COLO829 (cell line): Measurements from ENCODE around the gene NUFIP2.
A peak's percentile ranks its signal among the peaks of the same experiment; 100 is the strongest.
"Not testable (repeated sequence)": the region's sequence is repeated elsewhere in the genome, so short reads cannot be mapped to it uniquely, and the experiment has no call there.

Experiments
- DNase-seq: peaks from one replicate; pipeline ENCODE4 v3.0.0; 2012; ENCODE audit warnings: low spot score

NUFIP2 gene, protein sequence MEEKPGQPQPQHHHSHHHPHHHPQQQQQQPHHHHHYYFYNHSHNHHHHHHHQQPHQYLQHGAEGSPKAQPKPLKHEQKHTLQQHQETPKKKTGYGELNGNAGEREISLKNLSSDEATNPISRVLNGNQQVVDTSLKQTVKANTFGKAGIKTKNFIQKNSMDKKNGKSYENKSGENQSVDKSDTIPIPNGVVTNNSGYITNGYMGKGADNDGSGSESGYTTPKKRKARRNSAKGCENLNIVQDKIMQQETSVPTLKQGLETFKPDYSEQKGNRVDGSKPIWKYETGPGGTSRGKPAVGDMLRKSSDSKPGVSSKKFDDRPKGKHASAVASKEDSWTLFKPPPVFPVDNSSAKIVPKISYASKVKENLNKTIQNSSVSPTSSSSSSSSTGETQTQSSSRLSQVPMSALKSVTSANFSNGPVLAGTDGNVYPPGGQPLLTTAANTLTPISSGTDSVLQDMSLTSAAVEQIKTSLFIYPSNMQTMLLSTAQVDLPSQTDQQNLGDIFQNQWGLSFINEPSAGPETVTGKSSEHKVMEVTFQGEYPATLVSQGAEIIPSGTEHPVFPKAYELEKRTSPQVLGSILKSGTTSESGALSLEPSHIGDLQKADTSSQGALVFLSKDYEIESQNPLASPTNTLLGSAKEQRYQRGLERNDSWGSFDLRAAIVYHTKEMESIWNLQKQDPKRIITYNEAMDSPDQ

DNA sequence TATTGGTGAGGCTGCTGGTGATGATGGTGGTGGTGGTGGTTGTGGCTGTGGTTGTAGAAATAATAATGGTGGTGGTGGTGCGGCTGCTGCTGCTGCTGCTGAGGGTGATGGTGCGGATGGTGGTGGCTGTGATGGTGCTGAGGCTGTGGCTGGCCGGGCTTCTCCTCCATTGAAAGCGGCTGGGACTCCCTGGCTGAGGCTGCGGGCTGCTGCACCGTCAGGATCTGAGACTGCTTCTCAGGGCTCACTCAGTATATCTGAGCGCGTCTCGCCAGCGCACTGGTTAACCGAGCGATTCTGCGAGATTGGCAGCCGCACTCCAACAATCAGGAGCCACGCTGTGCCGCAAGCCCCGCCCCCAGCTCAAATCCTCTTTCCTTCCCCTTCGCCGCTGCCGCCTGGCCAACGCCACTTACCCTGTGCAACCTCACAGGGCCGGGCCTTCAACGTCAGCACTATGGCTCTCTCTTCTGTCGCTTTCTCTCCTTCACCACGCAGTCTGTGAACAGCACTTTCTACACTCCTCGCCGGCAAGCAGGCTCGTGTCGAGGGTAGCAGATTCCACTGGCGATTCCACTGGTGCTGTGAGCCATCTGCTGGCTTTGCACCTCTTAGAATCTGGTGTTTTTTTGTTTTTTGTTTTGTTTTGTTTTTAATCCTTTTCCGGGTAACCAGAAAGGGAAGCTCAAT is at the start of gene NUFIP2:
NUFIP2 (minus strand) TSS at position 259 of the 690 bp plus-strand sequence; CDS start at position 170, 89 bp downstream.
- peak; percentile 99 for DNase-seq

DNA sequence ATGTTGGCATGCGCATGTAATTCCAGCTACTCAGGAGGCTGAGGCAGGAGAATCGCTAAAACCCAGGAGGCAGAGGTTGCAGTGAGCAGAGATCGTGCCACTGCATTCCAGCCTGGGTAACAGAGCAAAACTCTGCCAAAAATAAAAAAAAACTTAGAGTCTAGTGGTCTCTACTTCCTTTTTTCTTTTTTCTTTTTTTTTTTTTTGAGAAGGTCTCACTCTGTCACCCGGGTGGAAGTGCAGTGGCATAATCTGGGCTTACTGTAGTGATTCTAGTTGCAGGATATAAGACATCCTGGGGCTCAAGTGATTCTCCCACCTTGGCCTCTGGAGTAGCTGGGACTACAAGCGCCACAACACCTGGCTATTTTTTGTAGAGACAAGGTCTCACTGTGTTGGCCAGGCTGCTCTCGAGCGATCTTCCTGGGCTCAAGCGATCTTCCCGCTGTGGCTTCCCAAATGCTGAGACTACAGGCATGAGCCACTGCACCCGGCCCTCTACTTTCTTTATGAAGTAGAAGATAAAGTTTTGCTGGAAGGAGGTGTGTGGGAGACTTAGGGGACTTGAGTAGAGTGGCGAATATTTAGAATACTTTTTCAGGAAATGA is 48.3 kb upstream of the NUFIP2 start:
- DNase-seq = no peak

DNA sequence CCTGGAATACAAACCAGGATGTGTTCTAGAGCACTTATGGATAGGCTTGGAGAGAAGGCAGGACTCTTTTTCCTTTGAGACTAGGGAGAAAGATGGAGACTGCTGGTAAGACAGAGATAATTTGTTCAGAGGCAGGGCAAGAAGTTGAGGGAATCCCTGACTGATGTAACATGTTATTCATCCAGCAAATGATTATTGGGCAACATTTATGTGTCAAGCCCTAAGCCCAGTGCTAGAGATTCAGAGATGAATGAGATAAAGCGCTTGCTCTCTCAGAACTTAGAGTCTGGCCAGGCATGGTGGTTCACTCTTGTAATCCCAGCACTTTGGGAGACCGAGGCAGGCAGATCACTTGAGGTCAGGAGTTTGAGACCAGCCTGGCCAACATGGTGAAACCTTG is 47.8 kb upstream of the NUFIP2 start:
- no peak for DNase-seq

DNA sequence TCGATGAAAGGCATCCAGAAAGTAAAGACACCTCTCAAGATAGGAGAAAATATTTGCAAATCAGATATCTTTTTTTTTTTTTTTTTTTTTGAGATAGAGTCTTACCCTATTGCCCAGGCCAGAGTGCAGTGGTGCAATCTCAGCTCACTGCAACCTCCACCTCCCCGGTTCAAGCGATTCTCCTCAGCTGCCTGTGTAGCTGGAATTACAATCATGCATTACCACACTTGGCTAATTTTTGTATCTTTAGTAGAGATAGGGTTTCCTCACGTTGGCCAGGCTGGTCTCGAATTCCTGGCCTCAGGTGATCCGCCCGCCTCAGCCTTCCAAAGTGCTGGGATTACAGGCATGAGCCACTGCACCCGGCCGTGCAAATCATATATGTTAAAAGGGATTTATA is 45.1 kb upstream of the NUFIP2 start:
- DNase-seq = not testable (repeated sequence)

DNA sequence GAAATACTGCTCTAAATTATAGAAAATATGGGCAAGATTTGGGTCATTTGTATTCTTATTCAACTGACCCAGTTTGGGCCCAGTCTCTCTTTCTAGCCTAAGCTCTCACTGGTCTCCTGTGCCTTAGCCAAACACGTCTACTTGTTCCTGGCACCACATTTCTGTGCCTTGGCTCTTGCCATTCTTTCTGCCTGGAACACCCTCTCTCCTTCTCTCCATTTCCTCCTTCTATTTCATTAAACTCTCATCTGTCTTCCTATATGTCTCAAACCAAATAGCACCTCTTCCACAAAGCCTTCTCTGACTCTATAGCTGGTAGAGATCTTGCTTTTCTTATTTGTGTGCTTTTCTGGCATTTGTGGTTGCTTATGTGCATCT is 37.7 kb upstream of the NUFIP2 start:
- no peak for DNase-seq

DNA sequence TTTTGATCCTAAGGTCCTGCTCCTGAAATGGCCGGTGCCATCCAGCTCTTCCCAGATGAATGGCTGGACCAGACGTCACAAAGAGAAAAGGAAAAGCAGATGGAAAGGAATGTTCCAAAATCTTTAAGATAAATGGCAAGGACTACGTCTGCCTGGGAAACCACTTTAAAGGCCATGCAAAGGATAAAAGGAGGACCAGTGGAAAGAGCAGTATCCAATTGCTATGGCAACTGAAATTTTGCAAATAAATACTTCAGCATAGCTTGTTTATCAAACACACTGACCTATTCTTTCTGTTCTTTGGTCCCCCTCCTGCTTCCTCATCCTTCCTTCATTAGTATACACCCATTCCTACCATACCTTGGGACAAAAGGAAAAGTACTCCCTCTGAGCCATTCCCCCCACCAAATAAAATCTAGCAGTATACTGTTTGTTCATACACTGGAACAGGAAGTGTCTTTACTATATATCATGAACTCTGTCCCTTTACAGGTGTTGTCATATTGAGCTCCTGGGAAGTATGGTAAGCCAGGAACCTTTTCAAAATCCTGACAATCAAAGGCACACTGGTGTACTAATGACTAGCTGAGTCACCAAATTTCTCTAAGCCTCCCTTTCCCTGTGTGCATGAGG is 37.2 kb upstream of the NUFIP2 start:
- no peak for DNase-seq

DNA sequence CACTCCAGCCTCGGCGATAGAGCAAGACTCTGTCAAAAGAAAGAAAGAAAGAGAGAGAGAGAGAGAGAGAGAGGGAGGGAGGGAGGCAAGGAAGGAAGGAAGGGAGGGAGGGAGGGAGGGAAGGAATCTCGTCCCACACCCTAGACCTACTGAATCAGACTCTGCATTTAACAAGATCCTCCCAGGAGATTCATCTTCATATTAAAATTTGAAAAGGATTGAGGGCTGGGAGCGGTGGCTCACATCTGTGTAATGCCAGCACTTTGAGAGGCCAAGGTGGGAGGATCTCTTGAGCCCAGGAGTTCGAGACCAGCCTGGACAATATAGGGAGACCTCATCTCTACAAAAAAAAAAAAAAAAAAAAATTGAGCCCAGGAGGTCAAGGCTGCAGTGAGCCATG is 33.5 kb upstream of the NUFIP2 start:
- no peak for DNase-seq

DNA sequence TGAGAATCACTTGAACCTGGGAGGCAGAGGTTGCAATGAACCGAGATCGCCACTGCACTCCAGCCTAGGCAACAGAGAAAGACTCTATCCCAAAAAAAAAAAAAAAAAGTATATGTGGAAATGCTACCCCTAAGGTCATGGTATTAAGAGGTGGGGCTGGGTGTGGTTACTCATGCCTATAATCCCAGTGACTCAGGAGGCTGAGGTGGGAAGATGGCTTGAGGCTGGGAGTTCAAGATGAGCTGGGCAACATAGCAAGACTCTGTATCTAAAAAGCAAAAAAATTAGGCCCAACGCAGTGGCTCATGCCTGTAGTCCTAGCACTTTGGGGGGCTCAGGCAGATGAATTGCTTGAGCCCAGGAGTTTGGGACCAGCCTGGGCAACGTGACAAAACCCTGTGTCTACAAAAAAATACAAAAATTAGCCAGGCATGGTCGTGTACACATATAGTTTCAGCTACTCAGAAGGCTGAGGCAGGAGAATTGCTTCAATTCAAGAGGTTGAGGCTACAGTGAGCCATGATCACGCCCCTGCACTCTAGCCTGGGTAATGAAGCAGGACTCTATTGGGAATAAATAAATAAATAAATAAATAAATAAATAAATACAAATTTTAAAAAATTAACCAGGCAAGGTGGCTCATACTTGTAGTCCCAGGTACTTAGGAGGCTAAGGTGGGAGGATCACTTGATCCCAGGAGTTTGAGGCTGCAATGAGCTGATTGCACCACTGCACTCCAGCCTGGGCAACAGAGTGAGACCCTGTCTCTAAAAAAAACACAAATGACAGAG is 32.3 kb upstream of the NUFIP2 start:
- DNase-seq = no peak

DNA sequence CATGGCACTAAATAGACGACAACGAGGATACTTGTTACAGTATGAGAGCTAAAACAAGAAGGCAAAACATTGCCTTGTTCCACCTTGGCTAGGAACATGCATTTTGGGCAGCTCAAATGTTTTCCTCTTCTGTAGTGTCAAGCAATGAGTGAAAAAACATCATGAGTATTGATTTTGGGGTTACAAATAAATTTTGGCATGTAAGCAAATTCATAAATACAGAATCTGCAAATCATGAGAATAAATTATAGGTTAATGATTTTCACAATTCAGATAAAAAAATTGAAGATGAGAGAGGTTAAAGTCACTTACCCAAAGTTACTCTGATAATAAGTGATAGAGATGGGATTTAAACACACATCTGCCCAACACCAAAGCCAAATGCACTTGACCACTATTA is 28.4 kb upstream of the NUFIP2 start:
- no peak for DNase-seq

DNA sequence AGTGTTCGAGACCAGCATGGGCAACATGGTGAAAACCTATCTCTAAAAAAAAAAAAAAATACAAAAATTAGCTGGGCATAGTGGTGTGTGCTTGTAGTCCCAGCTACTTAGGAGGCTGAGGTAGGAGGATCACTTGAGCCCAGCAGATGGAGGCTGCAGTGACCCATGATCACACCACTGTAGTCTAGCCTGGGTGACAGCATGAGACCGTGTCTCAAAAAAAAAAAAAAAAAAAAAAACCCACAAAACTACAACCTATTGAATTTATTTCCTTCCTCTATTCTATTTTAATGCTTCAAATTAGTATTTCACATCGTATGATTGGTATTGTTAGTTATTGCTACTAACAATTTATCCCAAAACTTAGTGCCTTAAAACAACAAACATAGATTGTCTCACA is 9.4 kb upstream of the NUFIP2 start:
- no peak for DNase-seq

DNA sequence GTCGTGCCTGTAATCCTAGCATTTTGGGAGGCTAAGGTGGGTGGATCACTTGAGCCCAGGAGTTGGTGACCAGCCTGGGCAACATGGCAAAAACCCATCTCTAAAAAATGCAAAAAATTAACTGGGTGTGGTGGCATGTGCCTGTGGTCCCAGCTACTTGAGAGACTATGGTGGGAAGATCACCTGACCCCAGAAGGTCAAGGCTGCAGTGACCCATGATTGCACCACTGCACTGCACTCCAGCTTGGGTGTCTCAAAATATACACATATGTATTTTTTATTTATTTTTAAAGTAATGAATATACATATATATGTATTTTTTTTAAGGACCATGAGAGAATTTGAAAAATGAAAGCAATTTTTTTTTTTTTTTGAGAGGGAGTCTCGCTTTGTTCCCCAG is 5.1 kb upstream of the NUFIP2 start:
- no peak for DNase-seq

DNA sequence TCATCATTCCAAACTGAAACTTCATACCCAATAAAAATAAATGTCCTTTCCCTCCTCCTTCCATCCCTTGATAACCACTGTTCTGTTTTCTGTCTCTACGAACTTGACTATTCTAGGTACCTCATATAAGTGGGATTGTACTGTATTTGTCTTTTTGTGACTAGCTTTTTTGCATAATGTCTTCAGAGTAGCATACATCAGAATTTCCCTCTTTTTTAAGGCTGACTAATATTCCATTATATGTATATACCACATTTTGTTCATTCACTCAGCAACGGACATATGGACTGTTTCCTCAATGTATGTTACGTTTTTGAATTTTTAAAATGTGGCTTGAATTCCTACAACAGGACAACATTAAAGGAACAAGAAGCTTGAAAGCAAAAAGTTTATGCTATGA is 1.5 kb upstream of the NUFIP2 start:
- no peak for DNase-seq

DNA sequence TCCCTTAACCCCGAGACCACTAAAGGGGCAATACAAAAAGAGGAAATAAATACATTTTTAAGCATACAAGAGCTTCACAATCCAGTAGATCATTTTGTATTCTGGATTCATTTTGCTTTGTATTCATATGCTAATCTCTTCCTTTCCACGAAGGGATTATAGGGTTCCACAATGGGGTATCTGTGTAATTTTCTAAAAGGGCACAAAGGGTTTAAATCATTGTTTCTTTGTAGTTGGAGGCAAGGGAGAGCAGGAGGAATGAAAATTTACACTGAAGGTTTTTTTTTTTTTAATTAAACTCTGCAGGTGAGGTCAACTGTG is 592 bp upstream of the NUFIP2 start:
- DNase-seq = peak; percentile 42

DNA sequence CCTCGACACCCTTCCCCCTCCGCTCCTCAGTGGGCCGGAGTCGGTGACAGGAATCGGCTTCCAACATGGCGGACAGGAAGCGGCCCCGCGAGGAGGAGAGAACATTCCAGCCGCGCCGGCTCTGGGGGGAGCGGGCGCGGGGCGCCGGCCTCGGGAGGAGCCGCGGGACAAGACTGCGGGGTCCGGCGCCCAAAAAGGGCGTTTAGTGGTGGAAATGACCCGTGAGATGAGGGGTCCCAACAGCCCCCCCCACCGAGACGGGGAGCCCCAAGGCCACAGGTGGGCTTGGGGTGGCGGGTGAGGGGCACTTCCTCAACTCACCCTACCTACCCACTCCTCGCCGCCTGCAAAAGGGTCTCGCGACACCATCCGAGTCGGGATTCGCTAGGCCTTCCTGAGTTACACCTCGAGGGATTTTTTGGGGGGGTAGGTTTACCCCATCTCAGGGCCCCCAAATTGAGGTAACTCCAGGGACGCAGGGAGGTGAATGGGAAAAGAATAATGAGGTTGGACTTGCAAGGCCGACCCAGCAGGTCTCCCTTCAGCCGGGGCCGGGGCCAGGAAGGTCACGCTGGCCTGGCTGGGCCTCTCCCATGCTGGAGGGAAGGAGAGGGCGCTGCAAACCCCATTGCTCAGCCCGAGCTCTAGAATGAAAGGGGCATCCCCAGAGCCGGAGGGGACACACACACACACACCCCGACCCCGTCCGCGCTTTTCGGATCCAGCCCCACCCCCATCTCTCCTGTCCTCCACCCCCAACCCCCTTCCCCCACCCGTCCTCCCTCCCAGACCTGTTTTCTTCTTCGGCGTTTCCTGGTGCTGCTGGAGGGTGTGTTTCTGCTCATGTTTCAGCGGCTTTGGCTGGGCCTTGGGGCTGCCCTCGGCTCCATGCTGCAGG is 707 bp downstream of the NUFIP2 start:
- peak; percentile 46 for DNase-seq

DNA sequence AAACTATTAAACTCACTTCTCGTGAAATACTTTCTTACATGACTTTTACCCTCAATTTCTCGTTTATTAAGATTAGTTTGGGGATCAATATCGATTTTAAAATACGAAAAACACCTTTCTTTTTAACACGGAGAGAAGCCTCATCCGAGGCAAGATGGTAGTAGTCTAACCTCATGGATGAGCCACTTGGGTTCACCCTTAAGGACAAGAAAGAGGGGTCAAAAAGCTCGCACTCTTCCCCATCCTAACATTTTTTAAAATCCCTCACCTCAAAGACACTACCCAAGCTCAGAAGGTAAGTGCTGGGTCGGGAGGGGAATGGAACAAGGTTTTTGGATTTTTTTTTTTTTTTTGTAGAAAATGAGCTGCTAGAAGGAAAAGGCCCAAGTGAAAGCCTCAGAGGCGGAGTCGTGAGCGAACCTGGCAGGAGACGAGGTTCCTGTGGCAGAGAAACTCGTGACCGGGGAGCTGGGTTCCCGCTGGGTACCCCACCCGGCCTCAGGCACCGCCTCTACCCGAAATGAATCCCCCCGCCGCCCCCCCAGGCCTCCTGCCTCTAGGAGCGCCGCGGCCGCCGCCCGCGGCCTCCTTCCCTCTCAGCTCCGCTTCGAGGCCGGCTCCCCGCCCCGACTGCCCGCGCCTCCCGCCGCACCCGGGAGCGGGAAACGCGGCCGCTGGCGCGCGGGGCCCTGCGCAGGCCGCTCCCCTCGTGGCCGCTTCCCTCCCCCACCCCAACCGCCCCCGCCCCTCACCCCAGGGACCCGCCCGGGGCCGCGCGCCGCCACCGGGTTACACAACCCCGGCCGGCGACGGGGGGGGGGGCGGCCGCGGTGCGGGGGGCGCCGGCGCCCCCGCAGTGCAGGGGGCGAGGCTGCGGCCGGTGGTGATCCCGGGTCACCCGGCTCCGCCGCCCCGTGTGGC is 1.6 kb downstream of the NUFIP2 start:
- DNase-seq = peak; percentile 11

DNA sequence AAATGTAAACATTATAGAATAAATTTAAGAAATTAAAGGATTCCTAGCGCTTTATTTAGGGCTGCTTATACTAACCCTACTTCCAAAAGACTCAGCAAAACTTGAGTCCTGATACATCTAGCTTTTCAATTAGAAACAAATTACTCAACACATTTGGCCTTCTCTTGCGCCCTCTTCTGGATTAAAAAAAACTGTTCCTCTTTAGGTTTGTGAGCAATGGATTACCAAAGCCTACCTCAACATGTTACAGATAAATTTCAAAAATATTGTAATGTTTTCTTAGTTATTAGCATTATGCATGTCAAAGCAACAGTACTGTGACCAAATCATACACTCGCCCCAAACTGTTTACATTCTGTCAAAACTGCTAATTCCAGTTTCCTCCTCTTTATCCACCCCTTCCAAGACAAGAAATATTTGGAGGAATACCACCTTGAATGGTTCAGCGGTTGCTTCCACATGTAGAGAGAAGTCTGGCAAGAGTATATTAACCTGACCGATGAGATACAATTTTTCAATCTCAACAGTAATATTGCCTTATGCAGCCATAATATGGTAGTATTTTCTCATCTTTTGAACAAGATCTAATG is 2.7 kb downstream of the NUFIP2 start:
- peak; percentile 58 for DNase-seq

DNA sequence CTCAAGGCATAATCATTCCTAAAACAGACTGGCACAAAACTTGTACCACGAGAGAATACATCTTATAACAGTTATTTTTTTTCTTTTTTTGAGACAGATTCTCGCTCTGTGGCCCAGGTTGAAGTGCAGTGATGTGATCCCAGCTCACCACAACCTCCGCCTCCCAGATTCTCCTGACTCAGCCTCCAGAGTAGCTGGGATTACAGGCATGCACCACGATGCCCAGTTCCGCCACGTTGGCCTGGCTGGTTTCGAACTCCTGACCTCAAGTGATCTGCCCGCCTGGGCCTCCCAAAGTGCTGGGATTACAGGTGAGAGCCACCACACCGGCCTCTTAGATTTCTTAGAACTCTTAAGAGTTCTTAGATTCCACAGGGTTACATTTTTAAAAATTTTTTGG is 4.1 kb downstream of the NUFIP2 start:
- DNase-seq = no peak

DNA sequence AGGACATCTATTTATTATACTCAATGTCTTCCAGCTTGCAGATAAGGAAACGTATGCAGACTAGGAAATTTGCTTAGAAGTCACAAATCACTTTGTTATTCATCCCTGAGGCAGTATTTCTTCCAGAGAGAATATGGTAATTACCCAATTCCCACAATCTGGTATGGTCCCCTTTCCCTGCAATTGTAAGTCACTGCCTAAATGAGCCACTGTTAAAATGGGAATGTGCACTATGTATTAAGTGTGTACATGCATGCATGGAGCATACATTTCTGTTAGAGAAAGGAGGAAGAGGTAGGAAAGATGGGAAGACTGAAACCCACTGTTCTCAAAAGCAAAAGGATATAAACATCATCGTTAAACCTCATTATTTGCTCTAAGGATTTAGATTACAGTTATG is 10.0 kb downstream of the NUFIP2 start:
- no peak for DNase-seq

DNA sequence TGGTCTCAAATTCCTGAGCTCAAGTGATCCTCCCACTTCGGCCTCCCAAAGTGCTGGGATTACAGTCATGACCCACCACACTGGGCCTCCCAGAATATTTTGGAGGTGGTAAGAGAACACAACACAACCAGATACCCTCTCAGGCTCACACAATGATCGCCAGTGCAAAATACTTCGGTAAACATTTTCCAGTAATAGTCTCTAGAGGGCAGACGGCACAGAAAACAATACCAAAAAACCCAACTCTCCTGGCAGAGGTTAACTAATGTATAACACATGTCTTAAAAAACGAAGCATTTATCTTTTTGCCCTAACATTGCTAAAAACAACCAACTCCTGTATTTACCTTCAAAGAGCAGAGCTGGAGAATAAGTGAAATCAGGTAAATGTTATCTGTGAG is 10.5 kb downstream of the NUFIP2 start:
- DNase-seq = no peak
